ENCODE measurements around the gene CTNND2.

GRCh38 chr5:11037080-11037479, 867.2 kb downstream of the CTNND2 start:
- TF ChIP-seq CTCF (IDR thresholded peaks at IDR 0.05) (no peak), POLR2A (IDR thresholded peaks at IDR 0.05; ENCODE audit: low read depth) (no peak), POLR2AphosphoS5 (IDR thresholded peaks at IDR 0.05) (no peak), EP300 (IDR thresholded peaks at IDR 0.05) (no peak)

All from esophagus muscularis mucosa (tissue), 4 donors.